ACC112 (cell line): ENCODE measurements around the gene LARP1.
"Not testable (repeated sequence)": the region's sequence is repeated elsewhere in the genome, so short reads cannot be mapped to it uniquely, and the experiment has no call there.

Experiments used
- H2AFZ ChIP-seq: fragments of 200-600 bp; sonication (generic); one replicate; pipeline ENCODE4 v1.6.0; 2017; ENCODE audit warnings: antibody characterized with exemption, low read length; ENCODE audit not compliant: unreplicated experiment
- H3K27ac ChIP-seq: fragments of 200-600 bp; sonication (generic); 2 replicates; pipeline ENCODE4 v1.5.1; 2014; ENCODE audit warnings: low read depth, mild to moderate bottlenecking, antibody characterized with exemption, low read length, moderate library complexity
- H3K27me3 ChIP-seq: fragments of 200-600 bp; sonication (generic); 2 replicates; pipeline ENCODE4 v1.6.1; 2014; ENCODE audit warnings: mild to moderate bottlenecking, antibody characterized with exemption, low read length, moderate library complexity, mixed read lengths; ENCODE audit not compliant: insufficient read depth
- H3K36me3 ChIP-seq: fragments of 200-600 bp; sonication (generic); 2 replicates; pipeline ENCODE4 v1.6.1; 2016; ENCODE audit warnings: mild to moderate bottlenecking, antibody characterized with exemption, low read length, moderate library complexity, mixed read lengths; ENCODE audit not compliant: insufficient read depth
- H3K4me1 ChIP-seq: fragments of 200-600 bp; sonication (generic); one replicate; pipeline ENCODE4 v1.6.1; 2016; ENCODE audit warnings: low read length, mixed read lengths; ENCODE audit not compliant: insufficient read depth, unreplicated experiment, control insufficient read depth
- H3K4me3 ChIP-seq: fragments of 200-600 bp; sonication (generic); 2 replicates; pipeline ENCODE4 v1.5.1; 2014; ENCODE audit warnings: mild to moderate bottlenecking, low read depth, low read length
- H3K79me2 ChIP-seq: fragments of 200-600 bp; sonication (generic); one replicate; pipeline ENCODE4 v1.6.0; 2016; ENCODE audit warnings: low read length; ENCODE audit not compliant: control insufficient read depth, unreplicated experiment, insufficient read depth

Gene LARP1

DNA sequence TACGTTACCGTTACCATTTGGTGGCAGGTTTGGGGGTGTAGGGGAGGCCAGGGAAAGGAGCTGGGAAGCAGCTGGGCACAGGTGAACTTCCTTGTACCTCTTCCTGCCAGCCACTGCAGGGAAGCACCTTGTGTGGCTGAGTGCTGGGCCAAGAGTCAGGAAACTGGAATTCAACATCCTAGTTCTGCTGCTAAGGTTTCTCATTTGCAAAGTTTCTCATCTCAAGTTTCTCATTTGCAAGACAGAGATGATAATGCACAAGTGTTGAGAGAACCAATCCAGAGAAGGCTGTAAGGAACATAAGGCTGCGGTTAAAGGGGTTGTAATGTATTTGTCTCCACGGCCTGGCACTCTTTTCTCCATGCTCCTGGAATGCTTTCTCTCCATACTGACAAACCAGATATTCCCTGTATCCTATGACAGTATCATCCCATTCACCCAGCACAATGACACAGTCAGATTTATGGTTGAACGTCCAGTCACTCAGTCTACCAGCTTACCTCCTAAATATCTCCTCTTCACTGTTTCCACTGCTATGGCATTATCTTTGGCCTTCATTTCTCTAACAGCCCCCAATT lies 33.6 kb upstream of the LARP1 start:
- no peak overlapping the region for H2AFZ ChIP-seq
- no peak overlapping the region for H3K4me3 ChIP-seq
- H3K79me2 ChIP-seq, result no peaks in the 10 kb centered on the region
- no peaks in the 10 kb centered on the region for H3K36me3 ChIP-seq
- no peaks in the 10 kb centered on the region for H3K27me3 ChIP-seq
- H3K27ac ChIP-seq, result no peak overlapping the region
- no peaks in the 10 kb centered on the region for H3K4me1 ChIP-seq

GRCh38 chr5:154722097-154722496 lies 33.1 kb upstream of the LARP1 start:
- Histone ChIP-seq H3K79me2 (no peaks in the 10 kb centered on the region), H3K36me3 (no peaks in the 10 kb centered on the region), H3K4me3 (no peak overlapping the region), H3K4me1 (no peaks in the 10 kb centered on the region), H2AFZ (no peak overlapping the region), H3K27me3 (no peaks in the 10 kb centered on the region), H3K27ac (no peak overlapping the region)

DNA sequence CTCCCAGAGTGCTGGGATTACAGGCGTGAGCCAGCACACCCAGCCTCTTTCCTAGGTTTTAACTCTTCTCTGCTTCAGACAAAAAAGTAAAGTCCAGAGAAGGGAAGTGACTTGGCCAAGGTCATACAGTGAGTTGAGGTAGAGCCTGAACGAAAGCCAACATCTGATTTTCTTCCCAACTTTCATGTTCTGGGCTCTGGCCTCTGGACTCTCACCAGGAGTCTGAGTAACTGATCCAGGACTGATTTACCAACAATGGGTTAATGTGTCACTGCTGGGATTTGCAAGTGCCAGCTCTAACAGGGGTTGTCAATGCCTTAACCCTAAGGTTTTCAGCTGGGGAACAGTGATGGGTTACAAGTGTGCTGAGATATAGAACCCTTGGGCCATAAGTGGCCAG lies 32.2 kb upstream of the LARP1 start:
- Histone ChIP-seq H3K27ac (no peak overlapping the region), H3K79me2 (no peaks in the 10 kb centered on the region), H2AFZ (no peak overlapping the region), H3K36me3 (no peaks in the 10 kb centered on the region), H3K4me1 (no peaks in the 10 kb centered on the region), H3K27me3 (no peaks in the 10 kb centered on the region), H3K4me3 (no peak overlapping the region)

GRCh38 chr5:154723740-154724505 lies 31.3 kb upstream of the LARP1 start:
- H3K4me3 ChIP-seq, result no peak overlapping the region
- H3K36me3 ChIP-seq, result no peaks in the 10 kb centered on the region
- H2AFZ ChIP-seq, result no peak overlapping the region
- H3K27ac ChIP-seq, result no peak overlapping the region
- no peaks in the 10 kb centered on the region for H3K79me2 ChIP-seq
- no peaks in the 10 kb centered on the region for H3K27me3 ChIP-seq
- H3K4me1 ChIP-seq, result no peaks in the 10 kb centered on the region

DNA sequence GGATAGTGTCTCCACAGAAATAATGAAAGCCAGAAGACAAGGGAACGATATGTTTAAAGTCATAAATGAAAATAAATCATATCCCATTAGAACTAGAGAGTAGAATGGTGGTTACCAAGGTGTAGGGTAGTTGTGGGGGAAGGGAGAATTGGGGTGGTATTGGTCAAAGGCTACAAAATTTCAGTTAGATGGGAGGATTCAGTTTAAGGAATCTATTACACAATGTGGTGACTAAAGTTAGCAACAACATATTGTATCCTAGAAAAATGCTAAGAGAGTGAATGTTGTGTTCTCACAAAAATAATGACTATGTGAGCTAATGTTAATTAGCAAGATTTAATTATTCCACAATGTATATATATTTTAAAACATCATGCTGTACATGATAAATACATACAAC lies 27.8 kb upstream of the LARP1 start:
- H3K4me3 ChIP-seq, result no peak overlapping the region
- H2AFZ ChIP-seq, result no peak overlapping the region
- no peak overlapping the region for H3K27ac ChIP-seq
- no peaks in the 10 kb centered on the region for H3K27me3 ChIP-seq
- H3K36me3 ChIP-seq, result no peaks in the 10 kb centered on the region
- no peaks in the 10 kb centered on the region for H3K79me2 ChIP-seq
- no peaks in the 10 kb centered on the region for H3K4me1 ChIP-seq

GRCh38 chr5:154728939-154729588 lies 26.1 kb upstream of the LARP1 start:
- Histone ChIP-seq H3K79me2 (no peaks in the 10 kb centered on the region), H3K4me3 (no peak overlapping the region), H3K36me3 (no peaks in the 10 kb centered on the region), H2AFZ (no peak overlapping the region), H3K4me1 (no peaks in the 10 kb centered on the region), H3K27ac (no peak overlapping the region), H3K27me3 (no peaks in the 10 kb centered on the region)

DNA sequence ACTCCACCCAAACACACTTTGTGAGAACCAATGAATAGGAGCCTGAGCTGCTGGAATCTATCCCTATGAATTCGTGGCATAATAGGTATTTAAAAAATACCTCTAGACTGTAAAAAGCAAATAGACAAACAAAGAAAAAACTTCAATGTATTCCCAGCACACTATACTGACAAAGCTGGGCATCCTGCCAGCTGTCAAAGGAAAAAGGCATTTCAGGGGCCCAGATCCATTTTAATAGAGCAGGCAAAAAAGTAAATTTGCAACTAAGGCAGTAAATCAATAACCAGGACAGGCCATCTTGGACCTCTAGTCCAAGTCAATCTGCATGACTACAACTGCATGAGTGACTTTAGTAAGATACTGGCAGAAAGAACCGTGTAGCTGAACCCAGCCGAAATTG lies 25.6 kb upstream of the LARP1 start:
- H3K4me1 ChIP-seq, result no peaks in the 10 kb centered on the region
- H3K79me2 ChIP-seq, result no peaks in the 10 kb centered on the region
- H3K27me3 ChIP-seq, result no peaks in the 10 kb centered on the region
- no peak overlapping the region for H3K4me3 ChIP-seq
- H3K27ac ChIP-seq, result no peak overlapping the region
- no peak overlapping the region for H2AFZ ChIP-seq
- H3K36me3 ChIP-seq, result no peaks in the 10 kb centered on the region

DNA sequence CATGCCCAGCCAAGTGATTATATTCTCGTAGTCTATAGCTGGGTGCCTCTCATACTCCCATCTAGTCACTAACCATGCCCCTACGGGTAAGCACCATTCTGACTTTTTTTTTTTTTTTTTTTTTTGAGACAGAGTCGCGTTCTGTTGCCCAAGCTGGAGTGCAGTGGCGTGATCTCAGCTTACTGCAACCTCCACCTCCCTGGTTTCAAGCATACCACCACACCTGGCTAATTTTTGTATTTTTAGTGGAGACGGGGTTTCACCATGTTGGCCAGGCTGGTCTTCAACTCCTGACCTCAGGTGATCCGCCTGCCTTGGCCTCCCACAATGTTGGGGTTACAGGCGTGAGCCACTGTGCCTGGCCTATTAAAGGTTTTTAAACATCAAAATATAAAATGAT lies 24.4 kb upstream of the LARP1 start:
- not testable (repeated sequence) for H2AFZ ChIP-seq, H3K27ac ChIP-seq, H3K4me1 ChIP-seq, H3K36me3 ChIP-seq, H3K4me3 ChIP-seq, H3K79me2 ChIP-seq, H3K27me3 ChIP-seq

- H3K4me3 ChIP-seq, result no peak overlapping the region
- H3K79me2 ChIP-seq, result no peaks in the 10 kb centered on the region
Measured at GRCh38 chr5:154732212-154732611, 23.0 kb upstream of the LARP1 start.

DNA sequence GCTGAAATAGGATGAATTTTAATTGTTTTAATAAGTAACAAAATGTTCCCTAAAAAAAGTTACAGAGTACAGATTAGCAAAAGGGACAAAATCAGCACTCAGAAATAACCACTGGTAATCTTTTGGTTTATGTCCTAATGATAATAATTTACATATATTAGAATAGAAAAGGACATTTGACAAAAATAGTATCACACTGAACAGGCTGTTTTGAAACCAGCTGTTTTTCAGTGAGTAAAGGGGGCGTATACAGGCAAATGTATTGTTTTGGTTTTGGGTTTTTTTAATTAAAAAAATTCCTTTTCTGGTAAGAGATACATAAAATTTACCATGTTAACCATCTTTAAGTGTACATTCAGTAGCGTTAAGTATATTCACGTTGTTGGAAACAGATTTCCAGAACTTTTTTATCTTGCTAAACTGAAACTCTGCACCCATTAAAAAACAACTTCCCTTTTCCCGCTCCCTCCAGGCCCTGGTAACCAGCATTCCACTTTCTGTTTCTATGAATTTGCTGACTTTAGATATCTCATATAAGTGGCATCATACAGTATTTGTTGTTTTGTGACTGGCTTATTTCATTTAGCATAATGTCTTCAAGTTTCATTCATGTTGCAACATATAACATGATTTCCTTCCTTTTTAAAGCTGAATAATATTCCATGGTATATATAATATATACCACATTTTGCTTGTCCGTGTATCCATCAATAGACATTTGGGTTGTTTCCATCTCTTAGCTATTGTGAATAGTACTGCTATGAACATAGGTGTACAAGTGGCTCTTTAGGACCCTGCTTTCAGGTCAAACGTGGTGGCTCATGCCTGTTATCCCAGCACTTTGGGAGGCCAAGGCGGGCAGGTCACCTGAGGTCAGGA lies 20.6 kb upstream of the LARP1 start:
- no peaks in the 10 kb centered on the region for H3K27me3 ChIP-seq
- no peak overlapping the region for H3K4me3 ChIP-seq
- no peaks in the 10 kb centered on the region for H3K4me1 ChIP-seq
- no peaks in the 10 kb centered on the region for H3K79me2 ChIP-seq
- no peaks in the 10 kb centered on the region for H3K36me3 ChIP-seq
- H3K27ac ChIP-seq, result no peak overlapping the region
- H2AFZ ChIP-seq, result no peak overlapping the region

More at GRCh38 chr5:154732212-154732611, 23.0 kb upstream of the LARP1 start:
- no peaks in the 10 kb centered on the region for H3K4me1 ChIP-seq
- H2AFZ ChIP-seq, result no peak overlapping the region
- H3K27me3 ChIP-seq, result no peaks in the 10 kb centered on the region
- no peak overlapping the region for H3K27ac ChIP-seq
- H3K36me3 ChIP-seq, result no peaks in the 10 kb centered on the region
